OCI-M2 (cell line): ENCODE data around the gene SNCG.
"Not testable (repeated sequence)": the region's sequence is repeated elsewhere in the genome, so short reads cannot be mapped to it uniquely, and the experiment has no call there.

Source experiments
- DNase-seq: peaks from one replicate; lab custom pipeline; 2025; ENCODE audit not compliant: unreplicated experiment; lab: John Stamatoyannopoulos, UW

Gene SNCG

DNA sequence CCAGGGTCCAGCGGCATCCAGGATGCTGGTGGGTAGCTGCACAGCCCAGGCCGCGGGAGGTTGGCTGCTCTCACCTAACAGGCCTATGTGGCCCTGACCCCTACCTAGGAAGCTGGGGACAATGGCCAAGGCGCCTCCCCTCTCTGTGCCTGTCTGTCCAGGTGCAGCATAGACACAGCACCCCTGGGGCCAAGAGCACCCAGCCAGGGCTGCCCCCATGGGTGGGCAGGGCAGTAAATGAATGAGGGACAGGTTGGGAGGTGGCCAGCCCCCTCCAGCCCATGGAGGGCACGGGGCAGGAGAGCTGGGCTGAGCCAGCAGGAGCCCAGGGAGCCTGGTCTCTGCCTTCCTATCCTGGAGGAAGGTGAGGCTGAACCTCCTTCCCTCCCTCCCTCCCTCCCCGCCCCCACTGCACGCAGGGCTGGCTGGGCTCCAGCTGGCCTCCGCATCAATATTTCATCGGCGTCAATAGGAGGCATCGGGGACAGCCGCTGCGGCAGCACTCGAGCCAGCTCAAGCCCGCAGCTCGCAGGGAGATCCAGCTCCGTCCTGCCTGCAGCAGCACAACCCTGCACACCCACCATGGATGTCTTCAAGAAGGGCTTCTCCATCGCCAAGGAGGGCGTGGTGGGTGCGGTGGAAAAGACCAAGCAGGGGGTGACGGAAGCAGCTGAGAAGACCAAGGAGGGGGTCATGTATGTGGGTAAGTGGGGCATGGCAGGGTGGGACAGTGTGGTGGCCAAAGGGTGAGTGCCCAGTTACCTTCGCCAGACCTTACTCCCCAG lies at the start of gene SNCG:
Gene SNCG, plus strand, starts transcription at position 484 of the 785 bp plus-strand sequence. Its CDS starts 99 bp downstream, at position 583.
- no peak for DNase-seq

DNA sequence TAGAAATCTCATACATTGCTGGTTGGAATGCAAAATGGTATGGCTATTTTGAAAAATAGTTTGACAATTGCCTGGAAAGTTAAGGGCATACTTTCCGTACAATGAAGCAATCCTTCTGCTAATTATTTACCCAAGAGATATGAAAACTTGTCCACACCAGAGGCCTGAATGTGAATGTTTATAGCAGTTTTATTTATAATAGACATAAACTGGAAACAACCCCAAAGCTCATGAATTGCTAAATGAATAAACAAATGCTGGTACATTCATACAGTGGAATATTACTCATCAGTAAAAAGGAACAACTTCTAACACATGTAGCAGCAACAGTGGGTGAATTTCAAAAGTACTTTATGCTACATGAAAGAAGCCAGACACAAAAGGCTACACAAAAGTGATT lies 43.7 kb upstream of the SNCG start:
- DNase-seq, result no peak

DNA sequence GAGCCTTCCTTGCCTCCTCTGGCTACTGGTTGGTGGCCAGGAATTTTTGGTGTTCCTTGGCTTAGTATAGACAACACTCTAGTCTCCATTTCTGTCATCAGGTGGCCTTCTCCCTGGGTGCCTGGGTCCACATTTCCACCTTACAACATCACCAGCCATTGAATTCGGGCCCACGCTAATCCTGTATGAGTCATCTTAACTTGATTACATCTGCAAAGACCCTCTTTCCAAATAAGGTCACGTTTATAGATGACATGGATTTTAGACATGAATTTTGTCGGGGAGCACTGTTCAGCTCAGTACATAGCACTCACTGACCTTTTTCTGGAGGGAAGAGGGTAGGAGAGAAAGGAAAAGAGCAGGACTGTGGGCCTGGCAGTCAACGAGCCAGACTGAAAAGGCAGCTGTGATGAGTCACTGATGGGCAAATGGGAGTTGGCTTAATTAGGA lies 40.4 kb upstream of the SNCG start:
- no peak for DNase-seq

DNA sequence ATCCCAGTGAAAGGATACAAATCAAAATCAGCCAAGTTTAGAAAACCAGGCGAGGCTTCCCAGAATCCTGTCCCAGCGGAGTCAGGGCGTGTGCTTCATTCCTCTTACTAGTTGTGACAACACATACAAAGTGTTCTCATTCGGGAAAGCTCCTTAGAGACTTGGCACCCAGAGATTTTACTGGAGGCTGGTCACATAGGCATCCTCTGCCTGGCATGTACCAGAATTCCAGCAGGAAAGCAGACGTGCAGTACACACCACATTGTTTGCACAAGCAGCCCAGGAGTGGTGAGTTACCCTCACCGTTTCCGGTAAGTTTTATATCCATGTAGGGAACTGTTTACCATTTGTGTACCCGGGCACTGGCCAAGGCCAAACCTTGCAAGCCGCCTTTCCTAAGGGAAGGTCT lies 35.8 kb upstream of the SNCG start:
- no peak for DNase-seq

DNA sequence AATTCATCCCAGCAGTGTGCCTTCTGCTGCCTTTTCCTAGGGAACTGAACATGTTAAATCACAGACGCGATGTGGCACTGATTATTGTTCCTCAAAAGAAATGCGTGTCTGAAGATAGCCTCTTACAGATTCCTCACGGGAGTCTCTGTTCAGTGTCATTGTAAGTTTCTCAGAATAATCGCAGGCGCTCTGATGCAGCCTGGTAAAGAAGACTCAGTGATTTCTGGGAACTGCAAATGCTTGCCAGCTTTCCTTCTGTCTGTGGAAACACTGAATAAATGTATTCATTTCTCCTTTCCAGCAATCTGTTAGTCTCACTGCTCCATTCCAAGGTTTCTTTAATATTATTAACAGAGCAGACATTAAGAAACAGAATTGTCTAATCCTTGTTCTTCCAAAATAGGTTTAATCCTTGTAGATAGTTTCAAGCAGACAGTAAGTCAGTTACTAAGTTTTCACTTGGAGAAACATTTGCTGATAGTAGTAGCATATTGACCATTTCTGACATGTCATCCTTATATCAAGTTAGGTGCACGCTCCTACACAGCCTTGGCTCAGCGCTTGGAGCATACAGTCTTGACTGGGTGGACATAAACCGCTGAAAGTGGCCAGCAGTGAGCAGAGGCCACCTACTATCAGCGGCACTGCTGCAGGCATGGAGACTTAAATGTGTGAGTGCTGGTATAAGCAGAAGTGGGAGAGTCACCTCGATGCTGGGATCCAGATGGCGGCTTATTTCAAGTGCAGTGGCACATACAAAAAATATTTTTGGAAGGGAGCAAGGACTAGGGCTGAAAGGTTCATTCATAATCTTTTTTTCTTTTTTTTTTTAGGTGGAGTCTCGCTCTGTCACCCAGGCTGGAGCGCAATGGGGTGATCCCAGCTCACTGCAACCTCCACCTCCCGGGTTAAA lies 28.7 kb upstream of the SNCG start:
- DNase-seq, result no peak

DNA sequence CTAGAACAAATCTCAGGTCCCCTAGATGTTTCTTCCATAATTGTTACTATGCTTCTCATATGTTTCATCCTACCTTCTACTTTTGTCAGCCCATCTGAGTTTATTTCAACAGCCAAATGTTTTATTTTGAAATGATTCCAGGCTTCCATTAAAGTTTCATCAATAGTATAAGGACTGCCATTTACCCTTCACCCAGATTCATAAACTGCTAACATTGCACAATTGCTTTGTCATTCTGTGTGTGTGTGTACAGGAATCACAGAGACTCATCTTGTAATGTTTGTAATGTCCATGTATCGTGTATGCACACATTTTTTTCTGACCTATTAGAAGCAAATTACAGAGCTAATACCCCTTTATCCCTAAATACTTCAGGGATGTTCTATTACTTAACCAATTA lies 26.5 kb upstream of the SNCG start:
- DNase-seq, result no peak

DNA sequence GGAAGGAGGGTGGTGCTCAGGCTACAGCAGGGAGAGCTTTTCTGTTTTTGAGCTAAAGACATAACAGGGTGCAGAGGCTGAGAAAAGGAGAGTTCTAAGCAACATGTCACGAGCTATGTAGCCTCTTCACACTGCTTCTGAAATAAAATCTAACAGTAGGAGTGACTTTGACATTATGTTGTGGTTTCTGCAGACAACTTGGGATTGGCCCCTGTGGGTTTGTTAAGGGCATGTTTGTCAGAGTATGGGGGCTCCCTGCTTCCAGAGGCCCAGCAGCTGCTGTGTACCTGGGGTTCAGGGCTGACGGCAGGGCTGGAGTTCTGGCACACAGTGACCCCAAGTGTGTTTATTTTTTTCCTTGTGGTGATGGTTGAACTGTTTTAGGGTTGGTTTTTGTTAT lies 25.7 kb upstream of the SNCG start:
- no peak for DNase-seq

DNA sequence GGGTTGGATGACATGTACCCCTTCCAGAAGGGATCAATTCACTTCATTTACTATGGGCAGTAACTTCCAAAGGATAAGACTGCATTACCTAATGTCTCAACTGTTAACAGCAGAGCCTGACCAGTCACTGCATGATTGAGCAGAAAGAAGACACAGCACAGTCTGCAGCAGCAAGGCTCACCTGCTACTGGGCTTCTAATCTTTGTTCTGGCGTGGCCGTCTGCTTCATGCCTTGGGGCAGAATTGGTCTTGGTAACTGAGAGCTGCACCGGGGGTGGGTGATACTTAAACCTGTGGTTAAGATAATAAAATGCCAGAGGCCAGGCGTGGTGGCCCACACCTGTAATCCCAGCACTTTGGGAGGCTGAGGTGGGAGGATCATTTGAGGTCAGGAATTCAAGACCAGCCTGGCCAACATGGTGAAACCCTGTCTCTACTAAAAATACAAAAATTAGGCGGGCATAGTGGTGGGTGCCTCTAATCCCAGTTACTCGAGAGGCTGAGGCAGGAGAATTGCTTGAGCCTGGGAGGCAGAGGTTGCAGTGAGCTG lies 24.2 kb upstream of the SNCG start:
- DNase-seq, result not testable (repeated sequence)

DNA sequence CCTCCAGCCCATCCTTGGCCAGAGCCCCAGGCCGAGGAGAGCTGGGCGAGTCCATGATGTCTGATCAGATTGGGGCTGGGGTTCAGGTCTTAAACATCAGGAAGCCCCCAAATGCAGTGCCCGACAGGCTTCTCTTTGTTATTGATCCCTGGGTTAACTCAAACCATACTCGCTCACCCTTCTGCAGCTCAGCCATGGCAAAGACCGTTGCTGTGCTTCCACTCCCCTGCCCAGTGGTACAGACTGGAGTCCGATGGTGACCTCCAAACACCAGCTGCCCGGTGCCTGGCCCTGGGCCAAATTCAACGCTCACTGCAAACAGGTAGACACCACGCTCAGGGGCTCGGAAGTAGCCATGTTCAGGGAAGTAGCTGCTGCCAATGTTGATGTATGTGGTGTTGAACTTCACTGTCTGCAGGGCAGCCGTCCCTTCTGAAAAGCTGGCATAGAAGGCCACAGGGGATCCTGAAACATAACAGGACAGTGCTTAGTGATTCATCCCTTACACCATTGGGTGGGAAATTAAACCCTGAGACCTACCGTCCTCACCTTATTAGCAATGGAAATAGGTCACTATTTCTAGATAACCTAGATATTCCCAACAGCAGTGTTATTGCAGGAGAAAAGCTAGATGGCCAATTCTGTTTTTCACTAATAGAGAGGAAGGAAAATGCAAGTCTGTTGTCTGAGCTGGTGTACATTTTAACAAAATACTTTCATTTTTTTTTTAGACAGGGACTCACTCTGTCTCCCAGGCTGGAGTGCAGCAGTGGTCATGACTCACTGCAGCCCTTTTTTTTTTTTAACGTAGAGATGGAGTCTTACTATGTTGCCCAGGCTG lies 21.5 kb upstream of the SNCG start:
- DNase-seq, result no peak

DNA sequence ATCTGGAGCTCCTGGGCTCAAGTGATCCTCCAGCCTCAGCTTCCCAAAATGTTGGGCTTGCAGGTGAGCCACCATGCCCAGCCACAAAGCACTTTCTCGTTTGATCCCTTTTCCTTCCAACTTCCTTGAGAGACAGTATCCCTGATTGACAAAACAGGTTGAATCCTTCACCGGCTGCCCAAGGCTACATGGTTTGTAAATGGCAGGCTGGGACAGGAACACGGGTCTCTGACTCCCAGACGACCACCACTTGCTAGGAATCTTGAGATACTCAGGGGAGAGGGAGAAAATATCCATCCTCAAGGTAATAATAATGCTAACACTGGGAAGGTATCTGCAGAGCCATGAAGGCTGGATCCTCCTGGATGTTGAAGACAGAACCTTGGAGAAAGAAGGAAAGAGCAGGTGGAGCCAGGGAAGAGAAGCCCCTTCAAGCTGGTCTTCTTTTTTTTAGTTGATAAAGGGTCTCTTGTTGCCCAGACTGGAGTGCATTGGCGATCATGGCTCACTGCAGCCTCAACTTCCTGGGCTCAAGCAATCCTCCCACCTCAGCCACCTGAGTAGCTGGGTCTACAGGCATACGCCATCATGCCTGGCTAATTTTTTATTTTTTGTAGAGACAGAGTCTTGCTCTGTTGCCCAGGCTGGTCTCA lies 20.8 kb upstream of the SNCG start:
- DNase-seq, result no peak

DNA sequence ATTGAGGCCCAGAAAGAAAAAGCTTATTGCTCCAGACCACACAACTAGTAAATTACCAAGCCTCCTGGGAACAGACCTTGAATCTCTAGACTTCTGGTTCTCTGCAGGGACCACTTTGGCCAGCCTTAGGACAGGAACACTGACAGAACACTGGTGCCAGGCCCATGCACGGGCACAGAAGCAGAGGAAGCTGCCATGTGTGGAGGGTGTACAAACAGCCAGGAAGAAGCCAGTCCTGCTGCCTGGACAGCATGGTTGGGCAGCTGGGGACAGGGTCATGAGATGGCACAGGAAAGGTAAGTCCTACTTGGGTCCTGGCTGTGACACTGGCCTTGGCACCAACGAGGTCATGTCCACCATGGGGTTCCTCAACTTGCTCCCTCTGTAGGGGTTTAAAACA lies 20.1 kb upstream of the SNCG start:
- no peak for DNase-seq

DNA sequence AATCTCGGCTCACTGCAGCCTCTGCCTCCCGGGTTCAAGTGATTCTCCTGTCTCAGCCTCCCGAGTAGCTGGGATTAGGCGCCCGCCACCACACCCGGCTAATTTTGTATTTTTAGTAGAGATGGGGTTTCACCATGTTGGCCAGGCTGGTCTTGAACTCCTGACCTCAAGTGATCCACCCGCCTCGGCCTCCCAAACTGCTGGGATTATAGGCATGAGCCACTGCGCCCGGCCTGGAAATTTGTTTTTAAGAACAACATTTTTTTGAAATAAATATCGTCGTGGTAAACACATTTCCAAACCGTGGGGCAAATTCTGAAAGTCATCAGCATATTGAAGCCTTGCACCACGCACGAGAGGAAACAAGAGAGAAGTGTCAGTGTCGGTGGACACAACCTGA lies 18.3 kb upstream of the SNCG start:
- not testable (repeated sequence) for DNase-seq

DNA sequence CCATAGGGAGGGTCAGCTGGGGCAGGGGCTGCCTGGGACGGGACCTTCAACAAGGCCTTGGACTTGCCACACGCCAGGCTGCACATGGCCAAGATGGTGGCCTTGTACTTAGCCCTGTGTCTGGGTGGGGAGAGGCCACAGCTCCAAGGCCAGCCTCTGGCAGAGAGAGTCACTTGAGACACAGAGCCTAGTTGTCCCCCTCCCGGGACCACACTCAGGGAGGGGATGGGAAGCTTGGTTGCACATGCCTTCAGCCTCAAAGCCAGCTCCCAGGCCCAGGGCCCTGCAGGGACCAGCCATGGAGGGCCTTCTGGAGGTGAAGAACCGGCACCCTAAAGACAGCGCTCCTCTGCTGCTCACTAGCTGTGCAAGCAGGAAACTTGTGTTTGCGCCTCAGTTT lies 17.7 kb upstream of the SNCG start:
- DNase-seq, result no peak

DNA sequence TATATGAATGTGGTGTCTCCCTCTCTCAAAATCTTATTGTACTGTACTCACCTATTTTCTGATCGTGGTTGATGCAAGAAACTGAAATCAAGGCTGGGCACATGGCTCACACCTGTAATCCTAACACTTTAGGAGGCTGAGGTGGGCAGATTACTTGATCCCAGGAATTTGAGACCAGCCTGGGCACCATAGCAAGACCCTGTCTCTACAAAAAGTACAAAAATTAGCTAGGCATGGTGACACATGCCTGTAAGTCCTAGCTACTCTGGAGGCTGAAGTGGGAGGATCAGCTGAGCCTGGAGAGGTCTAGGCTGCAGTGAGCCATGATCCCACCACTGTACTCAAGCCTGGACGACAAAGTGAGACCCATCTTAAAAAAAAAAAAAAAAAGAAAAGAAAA lies 17.0 kb upstream of the SNCG start:
- DNase-seq, result no peak

DNA sequence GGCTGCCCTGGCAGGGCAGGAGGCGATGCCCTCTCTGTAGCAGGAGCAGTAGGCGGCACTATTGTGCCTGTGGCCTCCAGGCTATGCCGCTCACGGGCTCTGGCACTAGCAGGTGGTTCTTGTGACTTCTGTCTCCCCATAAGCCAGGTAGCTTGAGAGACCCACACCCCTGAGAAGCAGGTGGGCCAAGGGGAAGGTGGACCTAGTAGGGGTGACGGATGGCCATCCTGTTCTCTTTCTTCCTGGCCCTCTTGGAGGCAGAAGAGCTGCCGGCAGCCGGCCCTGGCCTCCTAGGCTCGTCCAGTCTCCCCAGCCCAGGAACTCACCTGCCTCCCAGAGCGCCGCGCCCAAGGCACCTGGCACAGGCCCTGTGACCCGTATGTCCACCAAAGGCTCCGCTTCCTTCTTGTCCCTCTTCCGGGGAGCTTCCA lies 16.4 kb upstream of the SNCG start:
- no peak for DNase-seq

DNA sequence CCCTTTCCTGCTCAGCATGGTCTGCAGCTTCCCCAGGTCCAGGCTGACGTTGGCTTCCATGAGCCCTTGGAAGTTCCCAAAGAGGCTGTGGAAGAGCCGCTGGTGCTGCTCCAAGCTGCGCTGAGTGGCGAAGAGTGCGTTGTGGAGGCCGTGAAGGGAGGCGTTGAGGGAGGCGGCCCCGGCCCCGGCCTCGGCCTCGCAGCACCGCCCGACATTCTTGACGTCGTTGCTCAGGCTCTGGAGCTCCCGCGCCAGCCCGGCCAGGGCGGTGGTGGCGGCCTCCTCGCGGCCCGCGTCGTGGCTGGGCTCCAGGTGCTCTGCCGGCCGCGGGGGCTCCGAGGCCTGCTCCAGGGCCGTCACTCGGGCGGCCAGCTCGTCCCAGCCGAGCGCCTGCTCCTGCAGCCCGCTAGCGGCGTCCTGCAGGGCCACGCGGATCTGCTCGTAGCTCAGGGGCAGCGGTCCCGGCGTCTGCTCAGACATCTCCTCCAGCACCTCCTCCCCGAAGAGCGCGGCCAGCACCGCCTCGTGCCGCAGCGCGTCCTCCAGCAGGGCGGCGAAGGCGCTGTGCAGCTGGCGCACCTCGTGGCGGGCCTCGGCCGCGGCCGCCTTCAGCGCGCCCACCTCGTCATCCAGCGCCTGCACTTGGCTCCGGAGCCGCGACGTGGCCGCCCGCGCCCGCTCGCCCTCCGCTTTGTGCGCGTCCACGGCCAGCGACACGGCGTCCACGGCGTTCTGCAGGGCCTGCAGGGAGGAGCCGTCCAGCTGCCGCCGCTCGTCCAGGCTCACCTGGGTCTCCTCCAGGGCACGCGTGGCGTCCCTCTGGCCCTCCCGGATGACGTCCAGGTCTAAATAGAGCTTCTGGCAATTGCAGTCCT lies 15.7 kb upstream of the SNCG start:
- no peak for DNase-seq

DNA sequence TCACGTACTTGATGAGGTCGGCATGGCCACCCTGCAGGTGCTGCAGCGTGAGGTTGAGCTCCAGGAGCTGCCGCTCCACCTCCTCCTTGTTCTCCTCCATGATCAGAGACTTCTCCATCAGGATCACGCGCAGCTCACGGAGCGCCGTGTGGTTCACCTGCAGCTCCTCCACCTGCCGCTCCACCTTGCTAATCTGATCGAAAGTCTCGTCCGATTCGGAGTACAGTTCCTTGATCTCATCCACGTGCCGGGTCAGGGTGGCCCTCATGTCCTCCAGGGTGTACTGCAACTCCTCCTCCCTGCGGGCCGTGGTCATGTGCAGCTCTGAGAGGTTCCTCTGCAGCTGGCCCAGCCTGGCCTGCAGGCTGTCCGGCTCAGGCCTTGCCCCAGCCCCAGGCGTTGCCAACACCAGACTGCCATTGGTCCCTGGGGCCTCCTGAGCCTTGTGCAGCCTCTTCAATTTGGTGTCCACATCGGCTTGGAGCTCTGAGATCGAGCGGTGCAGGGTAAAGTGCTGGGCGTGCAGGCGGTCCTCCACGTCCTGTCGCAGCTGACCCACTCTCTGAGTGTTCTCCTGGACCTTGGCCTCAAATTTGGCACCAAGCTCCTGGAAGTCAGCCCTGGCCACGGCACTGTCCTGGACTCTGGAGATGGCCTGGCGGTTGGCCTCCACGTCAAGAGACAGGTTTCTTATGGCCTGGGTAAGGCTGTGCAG lies 14.9 kb upstream of the SNCG start:
- no peak for DNase-seq

DNA sequence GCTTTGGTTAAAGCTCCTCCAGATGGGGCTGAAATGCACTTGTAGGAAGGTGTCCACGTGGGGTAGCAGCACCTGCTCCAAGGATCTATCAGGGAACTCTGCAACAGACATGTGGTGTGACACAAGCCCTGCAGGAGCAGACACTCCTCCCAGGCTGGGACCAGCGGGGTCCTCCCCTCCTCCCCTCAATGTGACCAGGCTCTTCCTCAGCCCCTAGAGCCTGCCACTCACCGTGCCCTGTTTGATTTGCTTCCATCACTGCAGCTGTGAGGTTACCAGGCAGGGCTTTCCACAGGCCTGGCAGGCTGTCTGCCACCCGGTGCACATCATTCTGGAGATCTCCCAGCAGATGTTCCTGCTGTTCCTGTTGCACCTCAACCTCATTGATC lies 14.4 kb upstream of the SNCG start:
- no peak for DNase-seq

DNA sequence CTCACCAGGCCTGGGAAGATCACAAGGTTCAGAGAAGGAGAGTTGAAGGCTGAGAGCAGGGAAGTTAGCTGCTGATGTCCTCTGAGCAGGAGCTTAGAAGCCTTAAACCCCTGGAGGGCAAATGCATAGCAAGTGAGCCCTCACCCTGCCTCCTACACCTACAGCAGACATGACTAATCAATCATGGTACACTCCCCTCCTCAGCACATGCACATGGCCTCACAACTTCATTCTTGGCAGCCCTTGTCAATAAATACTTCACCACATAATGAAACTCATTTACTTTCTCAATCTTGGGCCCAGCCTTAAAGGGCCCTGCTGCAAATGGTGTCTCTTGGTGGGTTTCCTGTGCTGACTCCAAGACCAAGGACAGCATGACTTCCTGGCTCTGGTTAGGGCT lies 13.9 kb upstream of the SNCG start:
- DNase-seq, result no peak
